ENCODE results near the gene RAB11FIP3.
"Not testable (repeated sequence)": the region's sequence is repeated elsewhere in the genome, so short reads cannot be mapped to it uniquely, and the experiment has no call there.

Gene RAB11FIP3

GRCh38 chr16:490768-491167, 65.3 kb downstream of the RAB11FIP3 start:
- TF ChIP-seq CTCF (conservative IDR thresholded peaks at IDR 0.05): no peak
- H3K27ac ChIP-seq: no peak overlapping the region

- H3K27ac ChIP-seq: no peak overlapping the region
- no peak for TF ChIP-seq CTCF (conservative IDR thresholded peaks at IDR 0.05)
Measured at GRCh38 chr16:491220-491919, 65.9 kb downstream of the RAB11FIP3 start.

- H3K27ac ChIP-seq: no peak overlapping the region
- no peak for TF ChIP-seq CTCF (conservative IDR thresholded peaks at IDR 0.05)
Measured at GRCh38 chr16:492211-492875, 66.9 kb downstream of the RAB11FIP3 start.

GRCh38 chr16:494676-495075, 69.2 kb downstream of the RAB11FIP3 start:
- not testable (repeated sequence) for H3K27ac ChIP-seq

GRCh38 chr16:495127-495748, 69.8 kb downstream of the RAB11FIP3 start:
- no peak overlapping the region for H3K27ac ChIP-seq
- TF ChIP-seq CTCF (conservative IDR thresholded peaks at IDR 0.05): peak; percentile 56

GRCh38 chr16:496097-496886, 70.8 kb downstream of the RAB11FIP3 start:
- H3K27ac ChIP-seq: no peak overlapping the region
- TF ChIP-seq CTCF (conservative IDR thresholded peaks at IDR 0.05): no peak

GRCh38 chr16:497258-497657, 71.8 kb downstream of the RAB11FIP3 start:
- H3K27ac ChIP-seq: no peak overlapping the region
- no peak for TF ChIP-seq CTCF (conservative IDR thresholded peaks at IDR 0.05)

All from VCaP (cell line).